ENCODE measurements around the gene DPP4. TPM values are rescaled to one million over a fixed set of nuclear protein-coding genes. Genes with fewer than 3 reads are reported as not detected.

Gene DPP4
- polyA plus RNA-seq, 3 donors: 0.46 TPM; not detected in 2

- peaks cover 0 to 5% (median 0%) of the 10 kb centered on the region in 7 donors for H3K9me3 Mint-ChIP-seq
- DNase-seq: no peak
- H3K4me3 Mint-ChIP-seq: no peak overlapping the region
- peaks cover 18 to 34% (median 34%) of the 10 kb centered on the region in 3 donors for H3K27me3 Mint-ChIP-seq (ENCODE audit: low read depth in 3 of 3)
- no peak overlapping the region for H3K27ac ChIP-seq (ENCODE audit: low read depth in 1 of 2, low read length in 2 of 2)
- no peak for TF ChIP-seq CTCF (IDR thresholded peaks at IDR 0.05)
- H3K36me3 Mint-ChIP-seq: no peaks in the 10 kb centered on the region
- H3K27ac Mint-ChIP-seq: no peak overlapping the region
- H3K9me3 ChIP-seq (replicated peaks in 1 of 2; ENCODE audit: control insufficient read depth in 1 of 2, insufficient read depth in 1 of 2, low read length in 2 of 2): no peaks in the 10 kb centered on the region
- no peaks in the 10 kb centered on the region for H3K36me3 ChIP-seq (replicated peaks in 1 of 2; ENCODE audit: control insufficient read depth in 1 of 2, insufficient read depth in 2 of 2, low read length in 2 of 2)
- H3K4me2 ChIP-seq (replicated peaks; ENCODE audit: extremely low read depth, low read length, poor library complexity, severe bottlenecking): no peak overlapping the region
- intact Hi-C loops (cut with micrococcal nuclease): no loop called here
- H4K20me1 ChIP-seq (ENCODE audit: insufficient read depth, low read length): no peaks in the 10 kb centered on the region
- H2AFZ ChIP-seq (ENCODE audit: insufficient read depth, low read depth, low read length, poor library complexity, severe bottlenecking): no peak overlapping the region
- no peak overlapping the region for H3K4me3 ChIP-seq (replicated peaks in 1 of 3; ENCODE audit: low read depth in 2 of 3, low read length in 3 of 3)
- peaks cover 13 to 15% of the 10 kb centered on the region in 2 donors for H3K4me1 ChIP-seq (ENCODE audit: control insufficient read depth in 1 of 2, insufficient read depth in 2 of 2, low read length in 2 of 2)
- WGBS (ENCODE audit: insufficient coverage): 100% methylated on average over 1 of the region's 2 CpGs
- H3K79me2 ChIP-seq (ENCODE audit: insufficient read depth, low read length): no peaks in the 10 kb centered on the region
- H3K27me3 ChIP-seq (ENCODE audit: control insufficient read depth in 2 of 2, insufficient read depth in 2 of 2, low read length in 2 of 2): peaks cover 9 to 31% of the 10 kb centered on the region in 2 donors
- no peak overlapping the region for H3K9ac ChIP-seq (ENCODE audit: insufficient read depth, low read length, poor library complexity, severe bottlenecking)
- H3K4me1 Mint-ChIP-seq: peaks cover 17% of the 10 kb centered on the region
These were observed 3.6 kb downstream of the DPP4 start for GRCh38 chr2:162070228-162070936.

GRCh38 chr2:162069267-162069903, 4.6 kb downstream of the DPP4 start:
- H3K4me3 Mint-ChIP-seq: no peak overlapping the region
- Histone ChIP-seq H3K27ac (ENCODE audit: low read depth in 1 of 2, low read length in 2 of 2) (no peak overlapping the region), H3K4me1 (ENCODE audit: control insufficient read depth in 1 of 2, insufficient read depth in 2 of 2, low read length in 2 of 2) (peaks cover 12 to 13% of the 10 kb centered on the region in 2 donors), H4K20me1 (ENCODE audit: insufficient read depth, low read length) (no peaks in the 10 kb centered on the region), H3K79me2 (ENCODE audit: insufficient read depth, low read length) (no peaks in the 10 kb centered on the region), H3K9ac (ENCODE audit: insufficient read depth, low read length, poor library complexity, severe bottlenecking) (no peak overlapping the region), H3K36me3 (replicated peaks in 1 of 2; ENCODE audit: control insufficient read depth in 1 of 2, insufficient read depth in 2 of 2, low read length in 2 of 2) (no peaks in the 10 kb centered on the region), H3K27me3 (ENCODE audit: control insufficient read depth in 2 of 2, insufficient read depth in 2 of 2, low read length in 2 of 2) (peaks cover 4 to 21% of the 10 kb centered on the region in 2 donors), H3K4me3 (replicated peaks in 1 of 3; ENCODE audit: low read depth in 2 of 3, low read length in 3 of 3) (no peak overlapping the region), H2AFZ (ENCODE audit: insufficient read depth, low read depth, low read length, poor library complexity, severe bottlenecking) (no peak overlapping the region), H3K9me3 (replicated peaks in 1 of 2; ENCODE audit: control insufficient read depth in 1 of 2, insufficient read depth in 1 of 2, low read length in 2 of 2) (no peaks in the 10 kb centered on the region), H3K4me2 (replicated peaks; ENCODE audit: extremely low read depth, low read length, poor library complexity, severe bottlenecking) (no peak overlapping the region)
- H3K36me3 Mint-ChIP-seq: no peaks in the 10 kb centered on the region
- peaks cover 15 to 26% (median 25%) of the 10 kb centered on the region in 3 donors for H3K27me3 Mint-ChIP-seq (ENCODE audit: low read depth in 3 of 3)
- peaks cover 14% of the 10 kb centered on the region for H3K4me1 Mint-ChIP-seq
- no peak overlapping the region for H3K27ac Mint-ChIP-seq
- intact Hi-C loops (cut with micrococcal nuclease): no loop called here
- no peak for DNase-seq
- TF ChIP-seq CTCF (IDR thresholded peaks at IDR 0.05): no peak
- peaks cover 0 to 5% (median 0%) of the 10 kb centered on the region in 7 donors for H3K9me3 Mint-ChIP-seq
- WGBS (ENCODE audit: insufficient coverage): 90% methylated on average over 2 of the region's 4 CpGs

Data from CD14-positive monocyte (primary cell).